IPS-NIHi11 (cell line): Measurements from ENCODE around the gene TBC1D3.
"Not testable (repeated sequence)": the region's sequence is repeated elsewhere in the genome, so short reads cannot be mapped to it uniquely, and the experiment has no call there.

Source experiments
- DNase-seq: peaks from one replicate; pipeline ENCODE4 v3.0.0; 2012; ENCODE audit warnings: mixed read lengths, low spot score

TBC1D3 gene

DNA sequence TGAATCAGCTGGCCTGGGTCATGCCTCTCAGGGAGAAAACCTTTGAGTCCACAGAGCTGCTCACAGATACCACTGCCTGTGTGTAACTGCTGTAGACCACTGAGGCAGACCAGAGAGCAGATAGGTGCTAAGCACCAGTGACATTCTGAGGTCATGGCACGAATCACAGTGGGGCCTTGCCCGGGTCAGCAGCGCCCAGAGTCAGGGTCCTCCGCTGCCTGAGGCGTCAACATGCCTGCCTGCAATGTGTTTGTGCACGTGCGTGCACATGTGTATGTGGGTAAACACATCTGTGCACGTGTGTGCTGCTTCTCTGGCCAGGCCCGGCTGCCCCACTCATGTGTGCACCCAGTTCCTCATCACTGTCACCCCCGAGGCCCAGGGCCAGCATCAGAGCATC lies at the start of gene TBC1D3:
TSS of gene TBC1D3 (minus strand) at position 101 of the 400 bp plus-strand sequence. CDS start 1,526 bp downstream, outside the sequence.
- not testable (repeated sequence) for DNase-seq

DNA sequence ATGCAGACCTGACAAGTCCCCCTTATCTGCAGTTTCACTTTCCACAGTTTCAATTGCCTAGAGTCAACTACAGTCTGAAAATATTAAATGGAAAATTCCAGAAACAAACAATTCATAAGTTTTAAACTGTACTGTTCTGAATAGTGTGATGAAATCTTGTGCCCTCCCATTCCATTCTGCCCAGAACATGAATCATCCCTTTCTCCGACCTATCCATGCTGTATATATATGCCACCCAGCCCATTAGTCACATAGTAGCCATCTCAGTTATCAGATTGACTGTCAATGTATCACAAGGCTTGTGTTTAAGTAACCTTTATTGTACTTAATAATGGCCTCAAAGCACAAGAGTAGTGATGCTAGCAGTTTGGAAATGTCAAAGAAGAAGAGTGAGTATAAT lies 40.4 kb upstream of the TBC1D3 start:
- DNase-seq, result not testable (repeated sequence)

DNA sequence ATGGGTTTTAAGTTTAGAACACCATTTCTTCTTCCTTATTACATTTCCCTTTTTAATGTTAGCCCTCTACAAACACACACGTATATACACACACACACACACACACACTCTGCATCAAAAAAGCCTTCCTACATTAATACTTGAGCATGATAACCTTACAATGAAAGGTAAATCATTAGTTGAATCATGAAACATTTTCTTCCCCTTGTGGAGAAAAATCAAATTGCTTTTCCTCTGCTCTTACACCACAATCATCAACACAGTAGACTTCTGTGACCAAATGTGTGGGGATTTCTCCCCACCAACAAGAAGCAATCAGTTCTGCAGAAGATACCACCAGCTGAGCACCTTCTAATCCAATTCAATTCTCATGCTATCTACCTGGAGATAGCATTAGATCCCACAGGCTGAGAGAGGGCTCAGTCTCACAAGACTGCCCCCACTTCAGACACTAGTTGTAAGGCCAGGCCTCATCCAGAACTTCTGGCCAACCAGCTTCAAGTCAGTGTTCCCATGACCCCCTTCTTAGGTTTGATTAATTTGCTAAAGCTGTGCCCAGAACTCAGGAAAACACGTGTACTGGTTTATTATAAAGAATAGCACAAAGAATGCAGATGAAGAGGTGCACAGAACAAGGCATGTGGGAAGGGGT lies 33.6 kb upstream of the TBC1D3 start:
- DNase-seq, result not testable (repeated sequence)

DNA sequence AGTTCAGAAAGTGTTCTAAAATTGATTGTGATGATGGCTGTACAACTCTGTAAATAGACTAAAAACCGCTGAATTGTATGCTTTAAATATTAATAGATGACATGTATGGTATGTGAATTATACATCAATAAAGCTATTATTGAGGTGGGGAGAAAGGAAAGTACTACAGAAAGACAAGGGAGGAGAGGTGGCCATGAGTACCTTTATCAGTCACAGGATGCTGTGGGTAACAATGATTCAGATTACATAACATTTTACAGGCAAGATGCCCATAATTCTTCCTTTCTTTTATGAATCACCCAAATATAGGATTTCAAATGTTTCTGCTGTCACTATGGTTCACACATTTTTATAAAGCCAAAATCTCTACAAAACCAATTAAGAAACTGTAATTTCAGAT lies 28.5 kb upstream of the TBC1D3 start:
- not testable (repeated sequence) for DNase-seq

DNA sequence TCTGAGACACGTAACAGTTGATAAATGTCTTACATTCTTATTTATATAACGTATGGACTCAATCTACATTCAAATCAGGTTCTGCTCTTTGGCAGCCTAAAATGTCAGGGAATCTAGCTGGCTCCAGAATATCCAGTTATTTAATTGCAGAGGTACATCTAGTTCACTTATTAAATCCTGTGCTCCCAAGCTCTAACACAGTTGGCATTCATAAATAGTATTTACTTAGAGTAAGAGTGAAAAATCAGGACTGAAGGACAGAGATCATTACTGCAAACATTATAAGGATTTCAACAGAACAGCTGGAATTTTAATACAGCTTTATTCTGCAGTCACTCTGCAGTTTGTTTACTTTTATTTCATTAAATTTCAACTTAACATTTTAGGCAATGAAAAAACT lies 7.9 kb upstream of the TBC1D3 start:
- not testable (repeated sequence) for DNase-seq

DNA sequence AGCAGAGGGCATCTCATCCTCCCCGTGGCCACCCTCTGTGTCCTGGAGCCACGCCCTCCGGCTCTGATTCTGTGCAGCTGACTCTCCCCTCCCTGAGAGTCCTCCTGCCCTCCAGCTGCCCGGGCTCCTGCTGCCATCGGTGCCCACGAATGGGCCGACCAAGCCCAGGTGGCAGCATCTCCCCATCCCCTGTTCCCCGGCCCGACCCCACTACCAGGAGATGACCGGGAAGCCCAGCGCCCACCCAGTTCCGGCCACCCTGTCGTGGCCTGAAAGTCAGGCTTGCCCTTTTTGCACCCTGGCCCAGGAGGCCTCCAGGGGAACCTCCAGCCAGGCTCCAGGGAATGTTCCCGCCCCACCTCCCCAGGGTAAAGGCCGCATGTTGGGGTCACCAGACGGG lies 57.5 kb downstream of the TBC1D3 start:
- not testable (repeated sequence) for DNase-seq
